Measurements from ENCODE around the gene PDE4A.
"Not testable (repeated sequence)": the region's sequence is repeated elsewhere in the genome, so short reads cannot be mapped to it uniquely, and the experiment has no call there.

The PDE4A gene

DNA sequence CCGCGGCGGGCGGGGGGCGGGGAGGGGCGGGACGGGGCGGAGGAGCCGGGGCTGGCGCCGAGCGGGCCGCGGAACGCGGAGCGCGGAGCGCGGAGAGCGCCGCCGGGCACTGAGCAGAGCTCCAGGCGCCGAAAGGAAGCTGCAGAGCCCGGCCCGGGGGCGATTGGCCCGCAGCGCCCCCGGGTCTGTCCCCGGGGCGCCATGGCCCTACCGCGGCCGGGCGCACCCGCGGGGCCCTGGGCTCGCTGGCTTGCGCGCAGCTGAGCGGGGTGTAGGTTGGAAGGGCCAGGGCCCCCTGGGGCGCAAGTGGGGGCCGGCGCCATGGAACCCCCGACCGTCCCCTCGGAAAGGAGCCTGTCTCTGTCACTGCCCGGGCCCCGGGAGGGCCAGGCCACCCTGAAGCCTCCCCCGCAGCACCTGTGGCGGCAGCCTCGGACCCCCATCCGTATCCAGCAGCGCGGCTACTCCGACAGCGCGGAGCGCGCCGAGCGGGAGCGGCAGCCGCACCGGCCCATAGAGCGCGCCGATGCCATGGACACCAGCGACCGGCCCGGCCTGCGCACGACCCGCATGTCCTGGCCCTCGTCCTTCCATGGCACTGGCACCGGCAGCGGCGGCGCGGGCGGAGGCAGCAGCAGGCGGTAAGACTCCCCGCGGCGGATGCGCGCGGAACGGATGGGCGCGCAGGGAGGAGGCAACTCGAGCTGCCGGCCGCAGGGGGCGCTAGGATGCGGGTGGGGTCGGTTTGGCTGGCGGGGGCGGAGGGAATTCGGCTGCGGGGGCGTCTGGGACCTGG lies at the start of gene PDE4A:
TSS of gene PDE4A (plus strand) at position 95 of the 796 bp plus-strand sequence. CDS start at position 322, 227 bp downstream.
- peak in 1 of 3 experiments; percentile 64 for DNase-seq (ENCODE audit: low read depth in 3 of 3)

GRCh38 chr19:10372690-10373089 lies 47.6 kb upstream of the PDE4A start:
- DNase-seq (ENCODE audit: low read depth in 3 of 3) = no peak

DNA sequence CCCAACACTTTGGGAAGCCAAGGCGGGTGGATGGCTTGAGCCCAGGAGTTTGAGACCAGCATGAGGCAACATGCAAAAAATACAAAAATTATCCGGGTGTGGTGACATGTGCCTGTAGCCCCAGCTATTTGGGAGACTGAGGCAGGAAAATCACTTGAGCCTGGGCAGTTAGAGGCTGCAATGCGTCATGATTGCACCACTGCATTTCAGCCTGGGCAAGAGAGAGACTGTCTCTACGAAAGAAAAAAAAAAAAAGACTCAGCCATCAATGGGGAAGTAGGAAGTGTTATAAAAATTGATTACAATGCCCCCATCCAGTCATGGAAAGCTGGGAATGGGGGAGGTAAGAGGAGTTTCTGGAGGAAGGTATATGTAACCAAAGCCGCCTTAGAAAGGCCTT lies 45.4 kb upstream of the PDE4A start:
- no peak for DNase-seq (ENCODE audit: low read depth in 3 of 3)

GRCh38 chr19:10377140-10377640 lies 43.1 kb upstream of the PDE4A start:
- not testable (repeated sequence) for DNase-seq (ENCODE audit: low read depth in 3 of 3)

DNA sequence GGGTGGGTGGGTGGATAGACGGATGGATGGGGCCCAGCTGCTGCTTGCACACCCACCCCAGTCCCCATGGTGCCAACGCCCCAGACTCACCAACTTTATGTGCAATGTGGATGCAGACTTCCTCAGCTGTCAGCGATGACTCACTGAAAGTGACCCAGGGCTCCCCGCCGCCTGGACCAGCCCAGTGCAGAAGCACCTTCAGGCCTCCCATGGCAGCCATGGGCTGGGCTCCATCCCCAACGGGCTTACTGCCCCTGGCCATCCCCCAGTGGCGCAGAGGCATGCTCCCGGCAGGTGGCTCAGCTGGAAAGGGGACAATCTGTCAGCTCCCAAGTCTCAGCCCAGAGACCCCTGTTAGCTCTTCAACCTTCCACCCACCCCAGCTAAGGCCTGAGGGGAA lies 42.2 kb upstream of the PDE4A start:
- DNase-seq (ENCODE audit: low read depth in 3 of 3) = no peak

DNA sequence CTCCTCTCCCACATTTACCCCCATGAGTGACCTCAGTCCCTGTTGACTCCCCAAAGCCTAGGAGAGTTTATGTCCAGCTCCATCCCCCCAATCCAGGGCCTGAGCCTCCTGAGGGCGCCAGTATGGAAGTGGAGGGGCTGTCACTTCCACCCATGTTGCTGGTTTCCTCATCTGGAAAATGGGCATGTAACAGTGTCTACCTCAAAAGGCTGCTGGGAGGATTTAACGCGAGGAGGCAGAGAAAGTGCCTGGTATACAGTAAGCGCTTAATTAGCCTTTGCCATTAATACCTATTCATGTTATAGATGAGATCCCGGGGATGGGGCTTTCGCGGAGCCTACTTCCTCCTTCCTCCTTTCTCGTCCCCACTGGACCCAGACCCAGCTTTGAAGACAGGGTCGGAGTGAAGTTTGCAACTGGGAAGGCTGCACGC lies 40.4 kb upstream of the PDE4A start:
- no peak for DNase-seq (ENCODE audit: low read depth in 3 of 3)

DNA sequence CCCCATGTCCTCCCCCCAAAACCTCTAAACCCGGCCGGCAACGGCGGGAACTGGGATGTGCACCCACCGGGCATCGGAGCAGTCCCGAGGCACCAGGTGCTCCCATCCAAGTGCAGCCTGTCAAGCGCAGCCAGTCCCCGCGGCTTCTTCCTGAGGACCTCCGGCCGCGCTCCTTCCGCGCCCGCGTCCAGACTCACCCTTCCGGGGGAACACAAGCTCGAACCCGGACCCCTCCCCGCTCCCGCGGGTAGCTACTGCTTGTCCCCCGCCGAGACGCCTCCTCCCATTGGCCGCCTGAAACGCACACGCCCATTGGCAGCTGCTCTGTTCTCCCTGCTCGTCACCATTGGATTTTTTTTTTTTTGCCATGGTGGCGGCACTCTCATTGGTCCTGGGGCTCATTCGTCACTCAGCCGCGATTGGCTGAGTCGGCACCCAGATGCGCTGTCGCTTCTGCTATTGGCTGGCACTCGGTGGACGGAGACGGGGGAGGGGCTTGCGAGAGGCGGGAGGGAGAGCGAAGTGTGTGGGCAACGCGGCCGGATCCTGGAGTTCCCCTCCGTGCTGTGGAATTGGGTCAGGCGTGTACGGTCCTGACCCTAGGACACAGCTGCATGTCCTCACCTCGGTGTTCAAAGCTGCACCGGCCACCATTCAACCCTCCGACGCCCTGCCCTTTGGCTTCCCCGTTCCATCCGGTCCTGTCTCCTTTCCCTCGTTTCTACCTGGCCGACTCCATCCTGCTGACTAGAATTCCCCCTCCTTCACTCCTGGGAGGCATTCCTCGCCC lies 39.8 kb upstream of the PDE4A start, which contains the start of gene TYK2:
TSS of gene TYK2 (minus strand) at position 260 of the 790 bp plus-strand sequence. CDS start 2,166 bp downstream, outside the sequence.
- peak; percentile 90 to 97 (median 95) for DNase-seq (ENCODE audit: low read depth in 3 of 3)

DNA sequence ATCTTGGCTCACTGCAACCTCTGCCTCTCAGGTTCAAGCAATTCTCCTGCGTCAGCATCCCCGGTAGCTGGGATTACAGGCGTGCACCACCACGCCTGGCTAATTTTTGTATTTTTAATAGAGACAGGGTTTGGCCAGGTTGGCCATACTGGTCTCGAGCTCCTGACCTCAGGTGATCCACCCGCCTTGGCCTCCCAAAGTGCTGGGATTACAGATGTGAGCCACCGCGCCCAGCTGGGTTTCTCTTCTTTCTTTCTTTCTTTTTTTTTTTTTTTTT lies 37.2 kb upstream of the PDE4A start:
- not testable (repeated sequence) for DNase-seq (ENCODE audit: low read depth in 3 of 3)

- DNase-seq (ENCODE audit: low read depth in 3 of 3) = no peak
Observed at GRCh38 chr19:10384580-10384979, 35.8 kb upstream of the PDE4A start.

- DNase-seq (ENCODE audit: low read depth in 3 of 3) = peak; percentile 68 to 83 (median 72)
Observed at GRCh38 chr19:10388957-10389356, 31.4 kb upstream of the PDE4A start.

DNA sequence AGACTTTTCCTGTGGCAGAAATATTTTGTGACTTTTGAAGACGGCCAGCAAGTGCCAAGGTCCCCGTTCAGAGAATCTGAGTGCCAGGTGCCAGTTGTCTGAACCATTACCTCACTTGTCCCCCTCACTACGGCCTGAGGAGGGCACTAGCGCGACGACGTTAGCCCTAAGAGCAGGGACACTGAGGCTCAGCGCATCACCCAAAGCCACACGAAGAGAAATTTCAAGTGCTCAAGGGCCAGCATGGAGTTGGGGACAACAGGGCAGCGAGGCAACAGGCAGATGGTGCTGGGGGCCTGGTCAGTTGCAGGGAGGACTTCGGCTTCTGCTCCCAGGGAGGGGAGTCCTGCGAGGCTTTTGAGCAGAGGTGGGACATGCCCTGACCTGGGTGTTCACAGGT lies 30.5 kb upstream of the PDE4A start:
- DNase-seq (ENCODE audit: low read depth in 3 of 3) = no peak

GRCh38 chr19:10390652-10391286 lies 29.6 kb upstream of the PDE4A start:
- peak; percentile 46 to 64 (median 52) for DNase-seq (ENCODE audit: low read depth in 3 of 3)

GRCh38 chr19:10392120-10392519 lies 28.2 kb upstream of the PDE4A start:
- no peak for DNase-seq (ENCODE audit: low read depth in 3 of 3)

GRCh38 chr19:10393137-10393536 lies 27.2 kb upstream of the PDE4A start:
- DNase-seq (ENCODE audit: low read depth in 3 of 3) = no peak

DNA sequence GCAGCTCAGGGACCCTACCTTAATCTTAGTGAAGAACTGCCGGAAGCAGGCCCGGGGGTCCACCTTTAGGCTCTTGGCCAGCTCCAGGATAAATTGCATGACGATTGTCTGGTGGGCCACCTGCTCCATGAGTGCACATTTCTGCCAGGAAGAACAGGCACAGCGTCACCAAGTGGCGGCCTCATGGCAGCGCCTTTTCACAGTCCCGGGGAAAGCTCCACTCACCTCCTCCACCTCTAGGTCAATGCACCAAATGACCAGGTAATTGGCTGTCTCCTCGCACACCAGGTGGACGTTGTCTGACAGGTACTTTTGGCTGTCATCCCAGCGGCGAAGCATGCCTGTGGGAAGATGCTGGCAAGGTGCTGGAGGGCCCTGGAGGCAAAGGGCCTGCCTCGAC lies 25.3 kb upstream of the PDE4A start:
- DNase-seq (ENCODE audit: low read depth in 3 of 3) = no peak

GRCh38 chr19:10395436-10395835 lies 24.9 kb upstream of the PDE4A start:
- DNase-seq (ENCODE audit: low read depth in 3 of 3) = no peak

DNA sequence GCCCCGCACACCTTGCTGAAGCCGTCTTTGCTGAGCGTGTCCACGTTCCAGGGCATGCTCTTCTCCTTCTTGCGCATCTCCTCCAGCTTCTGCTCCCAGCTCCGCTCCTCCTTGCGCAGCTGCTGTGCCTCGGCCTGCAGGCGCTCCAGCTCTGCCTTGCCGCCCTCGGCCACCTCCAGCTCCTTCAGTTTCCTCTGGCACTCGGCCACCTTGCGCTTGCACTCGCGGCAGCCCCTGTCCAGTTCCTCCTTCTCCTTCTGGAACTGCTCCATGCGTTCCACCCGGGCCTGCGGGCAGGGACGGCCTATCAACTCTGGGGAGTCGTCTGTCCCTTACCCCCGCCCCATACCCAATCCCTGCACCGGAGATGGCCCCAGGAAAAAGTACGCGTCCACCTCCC lies 24.4 kb upstream of the PDE4A start:
- no peak for DNase-seq (ENCODE audit: low read depth in 3 of 3)

- no peak for DNase-seq (ENCODE audit: low read depth in 3 of 3)
Observed at GRCh38 chr19:10398819-10399218, 21.5 kb upstream of the PDE4A start.

DNA sequence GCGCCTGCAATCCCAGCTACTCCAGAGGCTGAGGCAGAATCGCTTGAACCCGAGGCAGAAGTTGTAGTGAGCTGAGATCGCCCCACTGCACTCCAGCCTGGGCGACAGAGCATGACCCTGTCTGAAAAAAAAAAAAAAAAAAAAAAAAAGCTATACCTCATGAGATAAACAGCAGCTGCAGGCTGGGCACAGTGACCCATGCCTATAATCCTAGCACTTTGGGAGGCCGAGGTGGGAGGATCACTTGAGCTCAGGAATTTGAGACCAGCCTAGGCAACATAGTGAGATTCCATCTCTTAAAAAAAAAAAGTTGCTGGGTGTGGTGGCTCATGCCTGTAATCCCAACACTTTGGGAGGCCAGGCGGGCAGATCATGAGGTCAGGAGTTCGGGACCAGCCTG lies 21.0 kb upstream of the PDE4A start:
- not testable (repeated sequence) for DNase-seq (ENCODE audit: low read depth in 3 of 3)

GRCh38 chr19:10399878-10400277 lies 20.5 kb upstream of the PDE4A start:
- DNase-seq (ENCODE audit: low read depth in 3 of 3) = no peak

DNA sequence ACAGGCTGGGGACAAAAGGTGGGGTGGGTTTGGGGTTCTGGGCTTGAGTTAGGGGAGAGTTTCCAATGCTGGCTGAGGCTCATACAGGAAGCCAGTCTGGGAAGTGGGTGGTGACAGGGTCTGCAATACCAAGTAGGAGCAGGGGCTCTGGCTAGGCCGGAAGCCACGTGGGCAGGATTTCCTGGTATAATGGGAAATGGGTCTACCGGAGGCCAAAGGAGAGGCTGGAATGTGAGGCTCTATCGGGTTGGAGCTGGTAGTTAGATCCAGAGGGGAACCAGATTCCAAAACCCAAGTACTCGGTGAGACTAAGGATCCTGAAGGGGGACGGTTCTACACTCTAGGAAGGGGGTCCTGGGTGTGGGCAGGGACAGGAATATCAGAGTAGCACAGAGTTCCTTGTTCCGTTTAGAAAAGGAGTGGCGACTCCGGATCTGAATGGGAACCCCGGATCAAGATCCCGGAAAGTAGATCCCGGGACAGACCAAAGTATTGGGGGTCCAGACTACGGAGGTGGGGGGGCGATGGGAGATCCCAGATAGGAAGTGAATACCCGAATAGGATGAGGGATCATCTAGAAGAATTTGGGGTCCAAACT lies 17.8 kb upstream of the PDE4A start:
- no peak for DNase-seq (ENCODE audit: low read depth in 3 of 3)

Data from stimulated activated CD4-positive, alpha-beta T cell treated with anti-CD3 and anti-CD28 coated beads, TNF-alpha, amount 100 ng/mL, for 24 hours (primary cell).